PC-3 (cell line): ENCODE measurements around the gene EFCAB6. TPM values are rescaled to one million over a fixed set of nuclear protein-coding genes. Genes with fewer than 3 reads are reported as not detected.

Source experiments
- ATAC-seq: fragments of 200-7000 bp; cut with Tn5 transposase; 2 replicates; pipeline ENCODE4 v1.9.1; 2020; ENCODE audit warnings: mild to moderate bottlenecking, moderate library complexity
- BruUV-seq: library from RNA; stranded (reverse); fragments of 400-500 nt; replicated peaks from 2 replicates; lab custom pipeline; 2021; lab: Mats Ljungman, UMichigan
- CTCF ChIA-PET: fragments of 300-600 bp; sonication (Branson Sonifier 250); formaldehyde crosslinking; loops from one replicate; lab custom pipeline; 2022; ENCODE audit warnings: antibody characterized with exemption; lab: Charles Lee
- POLR2A ChIA-PET: fragments of 300-600 bp; sonication (Branson Sonifier 250); formaldehyde crosslinking; loops from one replicate; lab custom pipeline; 2022; ENCODE audit warnings: antibody characterized with exemption; ENCODE audit not compliant: unreplicated experiment; lab: Charles Lee
- DNase-seq: peaks from one replicate; pipeline ENCODE4 v3.0.0-alpha.2; 2015
- H2AFZ ChIP-seq: fragments of 300-600 bp; sonication (generic); 2 replicates; pipeline ENCODE4 v1.6.0; 2016; ENCODE audit warnings: antibody characterized with exemption, low read length
- H3F3A ChIP-seq: fragments of 300-600 bp; sonication (generic); one replicate; pipeline ENCODE4 v1.6.0; 2017; ENCODE audit warnings: antibody characterized with exemption, low read length, control low read depth, mild to moderate bottlenecking; ENCODE audit not compliant: unreplicated experiment
- H3K27ac ChIP-seq: fragments of 300-600 bp; sonication (generic); 2 replicates; pipeline ENCODE4 v1.5.1; 2016; ENCODE audit warnings: mild to moderate bottlenecking, low read length
- H3K27me3 ChIP-seq: fragments of 300-600 bp; sonication (generic); 2 replicates; pipeline ENCODE4 v1.6.1; 2016; ENCODE audit warnings: low read length, mixed read lengths
- H3K36me3 ChIP-seq: fragments of 300-600 bp; sonication (generic); 2 replicates; pipeline ENCODE4 v1.6.1; 2016; ENCODE audit warnings: low read depth, mixed run types, low read length, mixed read lengths
- H3K4me1 ChIP-seq: fragments of 300-600 bp; sonication (generic); 2 replicates; pipeline ENCODE4 v1.5.1; 2016; ENCODE audit warnings: low read length; ENCODE audit not compliant: insufficient read depth
- H3K4me2 ChIP-seq: fragments of 300-600 bp; sonication (generic); 2 replicates; pipeline ENCODE4 v1.6.0; 2016; ENCODE audit warnings: low read length
- H3K4me3 ChIP-seq: fragments of 300-600 bp; sonication (generic); 2 replicates; pipeline ENCODE4 v1.5.1; 2016; ENCODE audit warnings: mild to moderate bottlenecking, low read length, mixed read lengths
- H3K79me2 ChIP-seq: fragments of 300-600 bp; sonication (generic); 2 replicates; pipeline ENCODE4 v1.6.1; 2017; ENCODE audit warnings: low read length, mixed read lengths
- H3K9ac ChIP-seq: fragments of 300-600 bp; sonication (generic); 2 replicates; pipeline ENCODE4 v1.6.0; 2016; ENCODE audit warnings: mild to moderate bottlenecking, low read length
- H3K9me2 ChIP-seq: fragments of 300-600 bp; sonication (generic); replicated peaks from 2 replicates; pipeline ENCODE4 v1.6.1; 2016; ENCODE audit warnings: mixed run types, low read length, mixed read lengths
- H3K9me3 ChIP-seq: fragments of 300-600 bp; sonication (generic); 2 replicates; pipeline ENCODE4 v1.6.1; 2016; ENCODE audit warnings: low read length, mixed read lengths
- H4K20me1 ChIP-seq: fragments of 300-600 bp; sonication (generic); 2 replicates; pipeline ENCODE4 v1.6.1; 2016; ENCODE audit warnings: low read length, mixed read lengths
- EZH2 ChIP-seq: fragments of 300-600 bp; sonication (generic); IDR thresholded peaks from one replicate; pipeline ENCODE4 v1.6.1; 2017; ENCODE audit warnings: antibody characterized with exemption, mild to moderate bottlenecking, low read length; ENCODE audit not compliant: unreplicated experiment
- EZH2phosphoT487 ChIP-seq: fragments of 300-600 bp; sonication (generic); IDR thresholded peaks from 2 replicates; pipeline ENCODE4 v1.6.1; 2018; ENCODE audit warnings: mild to moderate bottlenecking, antibody characterized with exemption, low read length, borderline replicate concordance
- intact Hi-C: fragments of 100-400 bp; cut with micrococcal nuclease; formaldehyde crosslinking; loops from 2 replicates; pipeline ENCODE4 v1.9.0; 2023
- total RNA-seq: library from RNA; depleted of rRNA; stranded (reverse); fragments of >200 nt; gene quantifications from 2 replicates; pipeline ENCODE4 v1.2.3, GENCODE V29; 2014
- TF ChIP-seq, protein P1 (sequence below): fragments of 300-600 bp; sonication (generic); conservative IDR thresholded peaks from 2 replicates; pipeline ENCODE4 v1.5.1; 2017; ENCODE audit warnings: antibody characterized with exemption, low read depth, mild to moderate bottlenecking, low read length

EFCAB6 gene
- total RNA-seq, 1 experiment from 2014 or later, result 0.07 TPM

DNA sequence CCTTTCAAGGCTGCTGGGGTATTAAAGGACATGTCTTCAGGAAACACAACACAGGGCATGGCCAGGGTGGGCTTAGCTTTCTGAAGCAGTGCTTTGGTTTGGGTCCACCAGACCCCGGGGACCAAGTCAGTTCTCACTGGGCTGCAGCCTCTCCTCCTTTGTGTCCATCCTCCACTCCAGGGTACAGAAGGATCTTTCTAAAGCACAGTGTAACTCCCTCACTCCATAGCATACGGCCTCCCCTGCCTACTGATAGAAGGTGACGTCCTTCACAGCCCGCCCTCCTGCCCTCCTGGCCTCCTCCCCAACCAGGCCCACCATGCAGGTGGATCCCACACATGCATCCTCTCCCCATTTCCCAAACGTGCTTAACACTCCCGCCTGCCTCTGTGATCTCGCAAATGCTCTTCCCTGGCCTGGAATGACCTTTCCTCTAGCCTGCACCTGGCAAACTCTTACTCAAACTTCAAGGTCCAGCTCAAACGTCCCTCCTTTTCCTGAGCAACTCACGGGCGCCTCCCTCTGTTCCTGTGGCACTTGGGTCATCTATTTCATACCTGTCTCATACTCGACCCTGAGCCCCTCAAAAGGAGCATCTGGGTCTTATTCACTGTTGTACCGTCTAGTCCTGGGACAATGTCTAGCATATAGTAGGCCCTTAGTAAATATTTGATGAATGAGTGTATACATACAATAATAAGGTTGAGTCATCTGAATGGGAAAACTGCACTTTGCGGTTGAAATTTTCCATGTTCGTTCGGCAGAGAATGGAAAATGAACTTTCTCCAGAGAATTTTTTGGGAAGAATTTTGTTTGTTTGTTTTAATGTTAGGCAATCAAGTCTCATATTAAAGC, 187.7 kb downstream of the EFCAB6 start:
- peak; percentile 93 for ATAC-seq

DNA sequence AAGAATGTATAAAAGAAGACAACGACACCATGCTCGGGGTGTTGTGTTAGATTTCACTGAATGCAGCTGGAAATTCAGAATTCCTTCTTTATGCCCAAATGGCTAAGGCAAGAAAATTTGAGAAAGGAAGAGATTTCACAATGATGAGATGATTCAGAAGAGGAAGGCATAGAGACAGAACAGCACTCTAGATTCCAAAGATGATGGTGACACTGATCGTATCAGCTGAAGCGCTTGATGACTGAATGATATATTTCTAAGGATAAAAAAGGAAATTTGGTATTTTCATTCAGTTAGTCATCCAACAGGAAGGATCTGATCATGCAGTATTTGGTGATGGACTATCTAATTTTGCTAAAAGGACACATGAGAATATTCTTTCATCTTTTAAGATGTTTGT, 189.2 kb downstream of the EFCAB6 start:
- Histone ChIP-seq H3K9ac (no peak overlapping the region), H3K9me3 (no peaks in the 10 kb centered on the region), H2AFZ (no peak overlapping the region), H4K20me1 (no peaks in the 10 kb centered on the region), H3K27me3 (no peaks in the 10 kb centered on the region), H3K4me2 (no peak overlapping the region), H3K36me3 (no peaks in the 10 kb centered on the region), H3K27ac (no peak overlapping the region), H3K4me3 (no peak overlapping the region), H3K4me1 (peaks cover 17% of the 10 kb centered on the region), H3K9me2 (no peaks in the 10 kb centered on the region), H3F3A (no peaks in the 10 kb centered on the region), H3K79me2 (no peaks in the 10 kb centered on the region)
- TF ChIP-seq, protein P1, sequence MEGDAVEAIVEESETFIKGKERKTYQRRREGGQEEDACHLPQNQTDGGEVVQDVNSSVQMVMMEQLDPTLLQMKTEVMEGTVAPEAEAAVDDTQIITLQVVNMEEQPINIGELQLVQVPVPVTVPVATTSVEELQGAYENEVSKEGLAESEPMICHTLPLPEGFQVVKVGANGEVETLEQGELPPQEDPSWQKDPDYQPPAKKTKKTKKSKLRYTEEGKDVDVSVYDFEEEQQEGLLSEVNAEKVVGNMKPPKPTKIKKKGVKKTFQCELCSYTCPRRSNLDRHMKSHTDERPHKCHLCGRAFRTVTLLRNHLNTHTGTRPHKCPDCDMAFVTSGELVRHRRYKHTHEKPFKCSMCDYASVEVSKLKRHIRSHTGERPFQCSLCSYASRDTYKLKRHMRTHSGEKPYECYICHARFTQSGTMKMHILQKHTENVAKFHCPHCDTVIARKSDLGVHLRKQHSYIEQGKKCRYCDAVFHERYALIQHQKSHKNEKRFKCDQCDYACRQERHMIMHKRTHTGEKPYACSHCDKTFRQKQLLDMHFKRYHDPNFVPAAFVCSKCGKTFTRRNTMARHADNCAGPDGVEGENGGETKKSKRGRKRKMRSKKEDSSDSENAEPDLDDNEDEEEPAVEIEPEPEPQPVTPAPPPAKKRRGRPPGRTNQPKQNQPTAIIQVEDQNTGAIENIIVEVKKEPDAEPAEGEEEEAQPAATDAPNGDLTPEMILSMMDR, result no peak
- TF ChIP-seq EZH2, result no peak
- no peak for TF ChIP-seq EZH2phosphoT487
- ATAC-seq (no peak), DNase-seq (no peak)
- ChIA-PET POLR2A (no interaction called here), CTCF (no interaction called here)
- intact Hi-C loops, result no loop called here
- BruUV-seq, result no TSS peak

More for the DNA sequence above, 187.7 kb downstream of the EFCAB6 start:
- CTCF ChIA-PET, result interaction anchor here (0.7 kb wide), 1 partner anchor 18 kb away, joined by 3 read pairs; no protein-coding TSS in a partner anchor
- Histone ChIP-seq H3K4me3 (no peak overlapping the region), H3K27ac (peak overlapping the region; percentile 90), H3K27me3 (no peaks in the 10 kb centered on the region), H3F3A (no peaks in the 10 kb centered on the region), H3K4me1 (peaks cover 17% of the 10 kb centered on the region), H3K79me2 (no peaks in the 10 kb centered on the region), H4K20me1 (no peaks in the 10 kb centered on the region), H3K9ac (peak overlapping the region; percentile 49; the same call in 1 of the 2 replicates), H3K9me2 (no peaks in the 10 kb centered on the region), H2AFZ (peak overlapping the region; percentile 32; the same call in 1 of the 2 replicates), H3K4me2 (peak overlapping the region; percentile 76), H3K9me3 (no peaks in the 10 kb centered on the region), H3K36me3 (no peaks in the 10 kb centered on the region)
- peak; percentile 86 for DNase-seq
- BruUV-seq, result no TSS peak
- POLR2A ChIA-PET, result no interaction called here
- TF ChIP-seq EZH2 (no peak), EZH2phosphoT487 (no peak)
- TF ChIP-seq, protein P1, result no peak; the same call in 1 of the 2 replicates
- intact Hi-C loops, result no loop called here

DNA sequence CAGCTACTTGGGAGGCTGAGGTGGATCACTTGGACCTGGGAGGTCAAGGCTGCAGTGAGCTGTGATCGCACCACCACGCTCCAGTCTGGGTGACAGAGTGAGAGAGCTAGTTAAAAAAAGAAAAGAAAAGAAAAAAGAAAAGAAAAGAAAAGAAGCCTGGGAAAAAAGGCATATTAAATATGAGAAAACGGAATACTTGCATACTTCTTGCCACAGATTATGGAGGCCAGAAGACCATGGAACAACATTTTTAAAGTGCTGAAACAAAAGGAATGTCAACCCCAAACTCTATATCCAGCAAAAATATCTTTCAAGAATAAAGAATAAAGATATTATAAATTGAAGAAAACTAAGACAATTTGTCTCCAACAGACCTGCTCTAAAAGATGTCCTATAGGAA, 191.9 kb downstream of the EFCAB6 start:
- Histone ChIP-seq H3K79me2 (no peaks in the 10 kb centered on the region), H2AFZ (no peak overlapping the region), H3K4me3 (no peak overlapping the region), H4K20me1 (no peaks in the 10 kb centered on the region), H3K9ac (no peak overlapping the region), H3K27me3 (no peaks in the 10 kb centered on the region), H3K36me3 (no peaks in the 10 kb centered on the region), H3K4me2 (no peak overlapping the region), H3K9me2 (no peaks in the 10 kb centered on the region), H3K4me1 (peaks cover 11% of the 10 kb centered on the region), H3K9me3 (no peaks in the 10 kb centered on the region), H3F3A (no peaks in the 10 kb centered on the region), H3K27ac (no peak overlapping the region)
- POLR2A ChIA-PET, result no interaction called here
- no peak for ATAC-seq
- intact Hi-C loops, result no loop called here
- TF ChIP-seq, protein P1, result no peak
- no peak for TF ChIP-seq EZH2
- TF ChIP-seq EZH2phosphoT487, result no peak
- no TSS peak for BruUV-seq
- DNase-seq, result no peak
- CTCF ChIA-PET, result no interaction called here
